Sciatic nerve (tissue), 2 donors: ENCODE results near the gene CACNA1G. TPM values are rescaled to one million over a fixed set of nuclear protein-coding genes. Genes with fewer than 3 reads are reported as not detected.

Experiments
- ATAC-seq: fragments of 200-7000 bp; cut with Tn5 transposase; one replicate; pipeline ENCODE4 v1.9.1; 2020; ENCODE audit warnings: mild to moderate bottlenecking, moderate library complexity
- DNase-seq: peaks from one replicate; pipeline ENCODE4 v3.0.0-alpha.2; 2020; ENCODE audit warnings: low spot score
- intact Hi-C: fragments of 100-400 bp; cut with DNase I; formaldehyde crosslinking; loops from one replicate; pipeline ENCODE4 v1.14.2; 2022
- total RNA-seq: library from RNA; stranded (reverse); fragmentation: NEBNext Ultra II Directional; extraction: Animal tissue kit (Norgen Biotek cat#: 25700); gene quantifications from one replicate; pipeline ENCODE4 v1.2.1, GENCODE V29; 2021
- donor health status: DM: no; HTN: no; CAD: no.
- donor health status: DM: no; HTN: no; CAD: no.

The CACNA1G gene
- total RNA-seq, 1 donor from 2014 or later, result 0.36 TPM

- intact Hi-C loops, result loop anchor here (10.0 kb wide), 1 partner anchor 135 kb away; no protein-coding TSS in a partner anchor
- no peak for ATAC-seq
These were observed 59.0 kb downstream of the CACNA1G start for GRCh38 chr17:50619489-50619888.

DNA sequence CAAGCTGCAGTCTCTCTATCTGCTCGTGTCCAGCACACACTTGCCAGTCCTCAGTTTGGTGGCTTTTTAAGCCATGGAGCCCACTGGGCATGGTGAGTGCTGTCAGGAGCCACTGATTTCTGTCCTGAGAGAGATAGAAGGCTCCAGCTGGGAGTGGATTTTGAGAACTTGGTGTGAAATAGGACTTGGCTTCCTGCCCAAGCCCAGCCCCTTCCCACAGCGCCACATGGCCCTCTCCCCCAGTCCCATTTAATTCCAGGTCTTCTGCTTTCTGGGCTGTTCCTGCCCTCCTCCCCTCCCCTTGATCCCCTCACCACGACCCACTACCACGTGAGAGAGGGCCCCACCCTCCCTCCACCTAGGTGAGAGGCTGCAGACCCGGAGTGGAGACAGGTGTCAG is 59.7 kb downstream of the CACNA1G start:
- no peak for ATAC-seq
- intact Hi-C loops, result no loop called here
- no peak for DNase-seq

More at GRCh38 chr17:50619489-50619888, 59.0 kb downstream of the CACNA1G start:
- DNase-seq, result no peak

DNA sequence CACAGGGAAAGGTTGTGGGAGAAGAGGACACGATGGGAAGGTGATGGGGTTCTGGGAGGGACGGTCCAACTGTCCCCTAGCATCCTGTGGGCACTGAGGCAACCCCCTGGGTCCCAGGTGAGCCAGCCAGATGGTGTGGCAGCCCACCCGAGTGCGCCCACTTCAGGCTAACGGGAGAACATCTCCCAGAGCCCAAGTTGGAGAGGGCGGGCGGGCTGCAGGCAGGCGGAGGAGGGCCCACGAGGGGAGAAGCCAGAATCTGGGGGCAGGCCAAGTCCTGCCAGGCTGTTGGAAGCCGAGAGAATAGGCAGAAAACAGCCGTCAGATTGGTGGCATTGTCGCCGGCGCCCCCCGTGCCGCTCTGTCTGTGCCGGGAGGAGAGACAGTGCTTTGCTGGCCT is 60.3 kb downstream of the CACNA1G start:
- DNase-seq, result no peak
- intact Hi-C loops, result no loop called here
- ATAC-seq, result no peak

DNA sequence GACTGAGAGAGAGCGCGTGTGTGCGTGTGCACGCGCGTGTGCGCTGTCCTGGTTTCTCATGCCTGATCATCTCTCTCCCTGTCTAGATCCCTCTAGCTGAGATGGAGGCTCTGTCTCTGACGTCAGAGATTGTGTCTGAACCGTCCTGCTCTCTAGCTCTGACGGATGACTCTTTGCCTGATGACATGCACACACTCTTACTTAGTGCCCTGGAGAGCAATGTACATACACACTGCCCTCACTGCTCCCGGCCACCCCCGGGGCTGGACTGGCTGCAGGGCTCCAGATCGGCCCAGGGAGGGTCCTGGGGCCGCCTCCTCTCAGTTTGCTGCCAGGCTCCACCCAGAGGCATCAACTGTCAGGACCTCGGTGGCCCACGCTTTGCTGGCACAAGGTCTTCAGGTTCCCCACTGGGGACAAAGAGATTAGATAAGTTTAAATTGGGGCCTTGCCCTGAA is 61.1 kb downstream of the CACNA1G start:
- intact Hi-C loops, result no loop called here
- ATAC-seq (no peak), DNase-seq (no peak)

DNA sequence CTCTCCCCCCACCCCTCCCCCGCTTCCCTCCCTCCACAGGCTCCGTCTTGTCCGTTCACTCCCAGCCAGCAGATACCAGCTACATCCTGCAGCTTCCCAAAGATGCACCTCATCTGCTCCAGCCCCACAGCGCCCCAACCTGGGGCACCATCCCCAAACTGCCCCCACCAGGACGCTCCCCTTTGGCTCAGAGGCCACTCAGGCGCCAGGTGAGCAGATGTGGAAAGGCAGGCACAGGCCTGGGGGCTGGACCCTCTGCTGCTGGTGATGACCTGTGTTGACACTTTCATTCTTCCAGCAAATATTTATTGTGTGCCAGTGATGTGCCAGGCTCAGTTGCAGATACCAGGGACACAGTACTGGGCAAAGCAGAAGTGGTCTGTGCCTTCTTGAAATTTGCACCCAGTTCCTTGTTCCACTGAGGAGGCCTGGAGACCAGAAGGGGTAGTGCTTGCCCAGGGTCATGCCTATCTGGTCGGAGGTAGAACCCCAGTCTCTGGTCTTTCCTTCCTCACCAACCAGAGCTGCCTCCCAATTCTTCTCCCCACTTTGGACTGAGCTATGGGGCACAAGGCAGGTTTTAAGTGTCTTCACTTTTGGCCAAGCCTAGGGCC is 63.9 kb downstream of the CACNA1G start:
- intact Hi-C loops, result no loop called here
- DNase-seq (no peak), ATAC-seq (no peak)

- intact Hi-C loops, result loop anchor here (5.0 kb wide), 1 partner anchor 73 kb away; no protein-coding TSS in a partner anchor
- DNase-seq, result no peak
These were observed 64.7 kb downstream of the CACNA1G start for GRCh38 chr17:50625032-50625871.

DNA sequence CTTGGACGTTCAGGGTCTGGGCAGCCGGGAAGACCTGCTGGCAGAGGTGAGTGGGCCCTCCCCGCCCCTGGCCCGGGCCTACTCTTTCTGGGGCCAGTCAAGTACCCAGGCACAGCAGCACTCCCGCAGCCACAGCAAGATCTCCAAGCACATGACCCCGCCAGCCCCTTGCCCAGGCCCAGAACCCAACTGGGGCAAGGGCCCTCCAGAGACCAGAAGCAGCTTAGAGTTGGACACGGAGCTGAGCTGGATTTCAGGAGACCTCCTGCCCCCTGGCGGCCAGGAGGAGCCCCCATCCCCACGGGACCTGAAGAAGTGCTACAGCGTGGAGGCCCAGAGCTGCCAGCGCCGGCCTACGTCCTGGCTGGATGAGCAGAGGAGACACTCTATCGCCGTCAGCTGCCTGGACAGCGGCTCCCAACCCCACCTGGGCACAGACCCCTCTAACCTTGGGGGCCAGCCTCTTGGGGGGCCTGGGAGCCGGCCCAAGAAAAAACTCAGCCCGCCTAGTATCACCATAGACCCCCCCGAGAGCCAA is 65.6 kb downstream of the CACNA1G start:
- ATAC-seq, result peak; percentile 71
- intact Hi-C loops, result loop anchor here (5.0 kb wide), 1 partner anchor 74 kb away; no protein-coding TSS in a partner anchor
- DNase-seq, result peak; percentile 81

More at GRCh38 chr17:50625032-50625871, 64.7 kb downstream of the CACNA1G start:
- ATAC-seq, result no peak

GRCh38 chr17:50627036-50627781 is 66.7 kb downstream of the CACNA1G start:
- intact Hi-C loops, result loop anchor here (5.0 kb wide), 1 partner anchor 75 kb away; no protein-coding TSS in a partner anchor
- DNase-seq (no peak), ATAC-seq (no peak)

GRCh38 chr17:50627782-50628601 is 67.5 kb downstream of the CACNA1G start:
- DNase-seq, result no peak
- intact Hi-C loops, result loop anchor here (5.0 kb wide), 1 partner anchor 76 kb away; no protein-coding TSS in a partner anchor
- ATAC-seq, result no peak

DNA sequence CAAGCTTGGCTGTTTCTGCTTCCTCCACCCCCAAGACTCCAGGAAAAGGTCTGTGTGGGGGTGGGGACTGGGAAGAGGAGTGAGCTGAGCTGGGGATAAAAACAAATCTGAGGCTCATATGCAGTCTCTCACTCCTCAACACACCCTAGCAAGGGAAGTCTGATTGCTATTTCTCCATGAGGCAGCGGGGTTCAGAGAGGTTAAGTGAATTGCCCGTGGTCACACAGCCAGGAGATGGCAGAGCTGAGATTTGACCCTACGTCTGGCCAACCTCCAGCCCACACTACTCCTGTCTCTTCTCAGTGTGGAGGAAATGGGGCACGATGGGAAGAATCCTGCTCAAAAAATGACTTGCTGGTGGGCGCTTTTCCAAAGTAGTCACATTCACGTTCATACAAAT is 69.4 kb downstream of the CACNA1G start:
- no peak for DNase-seq
- ATAC-seq, result no peak
- intact Hi-C loops, result loop anchor here (5.0 kb wide), 1 partner anchor 78 kb away; no protein-coding TSS in a partner anchor

DNA sequence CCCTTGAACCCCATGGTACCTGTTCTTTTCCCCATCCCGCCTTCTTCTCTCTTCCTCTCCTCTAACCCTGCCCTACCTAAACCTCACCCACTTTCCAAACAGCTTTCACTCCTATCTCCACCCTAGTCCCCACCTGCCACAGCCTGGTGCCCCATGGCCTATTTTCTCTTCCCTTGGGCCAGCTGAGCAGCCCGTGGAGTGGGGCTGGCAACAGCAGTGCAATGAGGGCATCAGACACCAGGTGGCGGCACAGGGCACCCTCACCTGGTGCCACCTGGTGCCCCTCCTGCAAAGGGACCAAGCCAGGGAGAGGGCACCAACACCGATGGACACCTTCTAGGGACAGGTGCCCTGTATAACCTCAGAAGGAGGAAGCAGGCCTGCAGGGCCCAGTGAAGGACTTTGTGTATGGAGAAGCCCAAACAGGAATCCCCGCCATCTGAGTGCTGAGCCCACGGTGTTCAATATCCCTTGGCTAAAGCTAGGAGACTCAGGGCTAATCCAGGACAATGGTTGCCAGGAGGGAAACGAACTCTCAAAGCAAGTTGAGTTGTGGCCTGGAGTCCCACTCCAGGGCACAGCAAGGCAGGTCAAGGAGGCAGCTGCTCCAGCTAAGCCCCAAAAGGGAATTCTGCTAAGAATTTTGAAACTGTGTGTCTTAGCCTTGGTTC is 70.1 kb downstream of the CACNA1G start:
- no peak for ATAC-seq
- no peak for DNase-seq
- intact Hi-C loops, result no loop called here

DNA sequence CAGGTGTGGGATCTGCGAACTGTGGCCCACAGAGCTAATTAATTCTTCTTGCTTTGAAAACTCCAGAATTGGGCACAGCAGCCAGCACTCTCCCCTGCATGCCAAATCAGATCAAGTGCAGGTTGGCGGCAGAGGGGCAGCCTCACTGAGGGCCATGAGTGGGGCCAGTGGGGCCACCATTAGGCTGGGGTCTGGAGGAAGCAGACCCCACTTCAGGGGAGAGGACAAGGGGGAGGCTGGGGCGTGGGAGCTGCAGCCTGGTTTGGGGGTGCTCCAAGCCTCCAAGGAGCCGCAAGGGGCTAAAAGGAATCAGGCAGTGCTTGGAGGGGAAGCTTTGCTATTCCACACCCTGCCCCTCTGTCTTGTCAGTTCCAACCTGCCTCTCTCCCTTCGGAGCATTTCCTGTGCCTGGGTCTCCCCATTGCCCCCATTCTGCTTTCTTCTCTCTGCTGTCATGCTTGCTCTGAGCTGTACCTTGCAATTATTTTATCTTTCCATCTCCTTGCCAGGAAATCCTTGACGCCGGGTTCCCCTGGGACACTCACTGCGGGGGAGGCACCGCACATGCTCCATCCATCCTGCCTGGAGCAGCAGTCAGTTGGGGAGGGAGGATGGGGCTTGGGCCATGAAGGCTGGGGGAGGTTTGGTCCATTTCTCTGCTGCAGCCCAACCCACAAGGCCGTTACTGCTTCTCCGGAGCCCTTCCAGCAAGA is 70.8 kb downstream of the CACNA1G start:
- ATAC-seq (no peak), DNase-seq (no peak)
- intact Hi-C loops, result no loop called here

DNA sequence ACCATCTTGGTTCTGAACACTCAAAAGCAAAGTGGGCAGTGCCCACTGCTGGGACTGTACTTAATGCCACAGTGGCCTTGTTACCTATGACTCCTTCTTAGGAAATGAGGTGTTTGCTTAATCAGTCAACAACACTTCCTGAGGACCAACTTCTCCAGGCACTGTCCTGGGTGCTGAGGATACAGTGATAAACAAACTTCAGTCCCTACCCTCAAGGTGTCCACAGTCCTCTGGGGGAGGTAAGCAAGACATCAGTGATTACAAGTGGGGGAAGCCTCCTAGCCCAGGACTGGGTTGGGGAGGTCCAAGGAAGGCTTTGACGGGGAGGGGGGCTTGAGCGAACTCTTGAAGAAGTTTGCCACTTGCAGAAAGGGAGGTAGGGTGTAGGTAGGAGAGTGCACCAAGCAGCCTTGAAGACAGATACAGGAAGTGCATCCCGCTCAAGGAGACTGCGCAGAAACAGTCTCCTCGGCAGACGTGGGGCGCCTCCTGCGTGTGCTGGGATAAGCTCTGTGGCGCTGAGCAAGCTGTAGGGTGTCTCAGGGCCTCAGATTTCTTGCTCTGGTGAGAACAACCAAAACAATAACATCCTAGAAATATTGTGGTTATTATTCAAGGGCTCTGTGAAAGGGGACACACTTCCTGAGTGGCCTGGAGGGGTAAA is 71.5 kb downstream of the CACNA1G start:
- intact Hi-C loops, result no loop called here
- ATAC-seq (no peak), DNase-seq (no peak)

GRCh38 chr17:50632637-50633036 is 72.1 kb downstream of the CACNA1G start:
- DNase-seq (no peak), ATAC-seq (no peak)
- intact Hi-C loops, result no loop called here

DNA sequence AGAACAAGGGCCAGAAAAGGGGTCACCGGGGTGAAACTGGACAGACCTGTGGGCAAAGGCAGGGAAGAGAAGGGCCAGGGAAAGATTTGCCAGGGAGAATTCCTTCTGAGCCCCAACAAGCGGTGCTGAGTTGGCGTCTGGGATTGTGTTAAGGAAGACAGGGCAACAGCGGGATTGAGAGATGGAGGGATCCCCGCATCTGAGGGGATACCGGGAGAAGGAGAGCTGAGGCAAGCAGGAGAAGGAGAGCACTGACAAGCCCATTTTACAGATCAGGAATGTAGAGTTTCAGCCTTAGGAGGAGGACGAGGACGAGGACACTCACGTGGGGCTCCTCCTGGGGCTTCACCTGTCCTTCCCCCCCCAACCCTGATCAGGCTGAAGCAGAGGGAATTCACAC is 73.2 kb downstream of the CACNA1G start:
- DNase-seq (no peak), ATAC-seq (no peak)
- intact Hi-C loops, result no loop called here

- intact Hi-C loops, result no loop called here
- peak; percentile 41 for ATAC-seq
These were observed 73.9 kb downstream of the CACNA1G start, which contains the start of gene ABCC3 for GRCh38 chr17:50634224-50634914. Gene ABCC3 (plus strand): TSS chr17:50634881. CDS start chr17:50634937, 56 bp downstream.

More at GRCh38 chr17:50634224-50634914, 73.9 kb downstream of the CACNA1G start, which contains the start of gene ABCC3:
- DNase-seq, result no peak
